DND-41 (cell line): ENCODE measurements around the gene CEP164.

Source experiments
- ATAC-seq: fragments of 200-7000 bp; cut with Tn5 transposase; 3 replicates; pipeline ENCODE4 v1.9.1; 2021; ENCODE audit warnings: low read depth; ENCODE audit not compliant: insufficient read depth
- DNase-seq: peaks from one replicate; pipeline ENCODE4 v3.0.0-alpha.2; 2020
- H2AFZ ChIP-seq: 2 replicates; pipeline ENCODE4 v1.6.0; 2012; ENCODE audit warnings: low read depth, low read length
- H3K27ac ChIP-seq: 2 replicates; pipeline ENCODE4 v1.5.1; 2012; ENCODE audit warnings: low read length, inconsistent platforms
- H3K27me3 ChIP-seq: fragments of 200-600 bp; sonication (generic); 2 replicates; pipeline ENCODE4 v1.6.0; 2012; ENCODE audit warnings: low read length, mild to moderate bottlenecking, inconsistent platforms; ENCODE audit not compliant: insufficient read depth, poor library complexity
- H3K36me3 ChIP-seq: 2 replicates; pipeline ENCODE4 v1.5.1; 2012; ENCODE audit warnings: low read length, inconsistent platforms; ENCODE audit not compliant: insufficient read depth
- H3K4me1 ChIP-seq: 2 replicates; pipeline ENCODE4 v1.5.1; 2012; ENCODE audit warnings: mild to moderate bottlenecking, low read length; ENCODE audit not compliant: insufficient read depth
- H3K4me2 ChIP-seq: 2 replicates; pipeline ENCODE4 v1.6.0; 2012; ENCODE audit warnings: mild to moderate bottlenecking, moderate library complexity, low read length, inconsistent platforms; ENCODE audit not compliant: insufficient read depth
- H3K4me3 ChIP-seq, 2 experiments: fragments of 200-600 bp in 1 of 2; shearing (Covaris generic) in 1 of 2; 2 replicates each; pipeline ENCODE4 v1.5.1; 2012 to 2016; ENCODE audit warnings: inconsistent platforms in 2 of 2, low read length in 2 of 2, mild to moderate bottlenecking in 2 of 2, low read depth in 1 of 2, moderate library complexity in 1 of 2
- H3K79me2 ChIP-seq: 2 replicates; pipeline ENCODE4 v1.6.0; 2012; ENCODE audit warnings: low read length, inconsistent platforms; ENCODE audit not compliant: insufficient read depth
- H3K9ac ChIP-seq: 2 replicates; pipeline ENCODE4 v1.6.0; 2012; ENCODE audit warnings: low read depth, mild to moderate bottlenecking, inconsistent platforms, low read length, moderate library complexity
- H3K9me3 ChIP-seq: 2 replicates; pipeline ENCODE4 v1.5.1; 2012; ENCODE audit warnings: low read length, moderate library complexity, mild to moderate bottlenecking, inconsistent platforms; ENCODE audit not compliant: insufficient read depth, severe bottlenecking
- H4K20me1 ChIP-seq: 2 replicates; pipeline ENCODE4 v1.6.0; 2012; ENCODE audit warnings: low read length; ENCODE audit not compliant: insufficient read depth
- CTCF ChIP-seq: IDR thresholded peaks from 2 replicates; pipeline ENCODE4 v1.5.1; 2012; ENCODE audit warnings: borderline replicate concordance, low read length, moderate library complexity, mild to moderate bottlenecking; ENCODE audit not compliant: poor library complexity, severe bottlenecking; ENCODE audit errors: extremely low read depth
- EZH2 ChIP-seq: IDR thresholded peaks from 3 replicates; pipeline ENCODE4 v1.6.1; 2012; ENCODE audit warnings: borderline replicate concordance, low read depth, mild to moderate bottlenecking, moderate library complexity, low read length, inconsistent platforms; ENCODE audit not compliant: severe bottlenecking

CEP164 gene

GRCh38 chr11:117461396-117462182 is 133.9 kb downstream of the CEP164 start:
- no peak overlapping the region for H3K9ac ChIP-seq
- TF ChIP-seq CTCF, result no peak
- no peak for TF ChIP-seq EZH2
- no peak overlapping the region for H2AFZ ChIP-seq
- ATAC-seq (no peak), DNase-seq (no peak)
- H3K27ac ChIP-seq, result no peak overlapping the region
- H3K4me1 ChIP-seq, result no peaks in the 10 kb centered on the region
- H3K36me3 ChIP-seq, result peaks cover 4% of the 10 kb centered on the region; the same call in 1 of the 2 replicates
- no peaks in the 10 kb centered on the region; the same call in 1 of the 2 replicates for H4K20me1 ChIP-seq
- H3K27me3 ChIP-seq, result no peaks in the 10 kb centered on the region
- no peak overlapping the region for H3K4me2 ChIP-seq
- H3K9me3 ChIP-seq, result no peaks in the 10 kb centered on the region
- no peak overlapping the region for H3K4me3 ChIP-seq
- no peaks in the 10 kb centered on the region for H3K79me2 ChIP-seq

GRCh38 chr11:117462183-117462863 is 134.7 kb downstream of the CEP164 start:
- no peak for TF ChIP-seq CTCF
- TF ChIP-seq EZH2, result no peak
- H3K36me3 ChIP-seq, result peaks cover 4% of the 10 kb centered on the region; the same call in 1 of the 2 replicates
- H2AFZ ChIP-seq, result no peak overlapping the region
- no peak overlapping the region for H3K4me3 ChIP-seq
- H3K9me3 ChIP-seq, result no peaks in the 10 kb centered on the region
- H4K20me1 ChIP-seq, result no peaks in the 10 kb centered on the region; the same call in 1 of the 2 replicates
- H3K4me1 ChIP-seq, result no peaks in the 10 kb centered on the region
- H3K9ac ChIP-seq, result no peak overlapping the region
- no peaks in the 10 kb centered on the region for H3K79me2 ChIP-seq
- DNase-seq (no peak), ATAC-seq (no peak)
- H3K27me3 ChIP-seq, result no peaks in the 10 kb centered on the region
- H3K4me2 ChIP-seq, result no peak overlapping the region
- no peak overlapping the region for H3K27ac ChIP-seq

- Histone ChIP-seq H3K9ac (no peak overlapping the region), H3K27ac (no peak overlapping the region), H2AFZ (no peak overlapping the region), H3K4me3 (no peak overlapping the region), H3K27me3 (no peaks in the 10 kb centered on the region), H4K20me1 (no peaks in the 10 kb centered on the region; the same call in 1 of the 2 replicates), H3K4me1 (no peaks in the 10 kb centered on the region), H3K79me2 (no peaks in the 10 kb centered on the region), H3K9me3 (no peaks in the 10 kb centered on the region), H3K4me2 (no peak overlapping the region), H3K36me3 (peaks cover 2% of the 10 kb centered on the region; the same call in 1 of the 2 replicates)
- no peak for TF ChIP-seq CTCF
- TF ChIP-seq EZH2, result no peak
- DNase-seq (no peak), ATAC-seq (no peak)
These were observed 135.2 kb downstream of the CEP164 start for GRCh38 chr11:117462864-117463247.
